Kidney glomerular epithelial cell (primary cell): ENCODE measurements around the gene TRIP11.

Experiments
- DNase-seq: peaks from one replicate; lab custom pipeline; 2025; lab: John Stamatoyannopoulos, UW

TRIP11 gene

DNA sequence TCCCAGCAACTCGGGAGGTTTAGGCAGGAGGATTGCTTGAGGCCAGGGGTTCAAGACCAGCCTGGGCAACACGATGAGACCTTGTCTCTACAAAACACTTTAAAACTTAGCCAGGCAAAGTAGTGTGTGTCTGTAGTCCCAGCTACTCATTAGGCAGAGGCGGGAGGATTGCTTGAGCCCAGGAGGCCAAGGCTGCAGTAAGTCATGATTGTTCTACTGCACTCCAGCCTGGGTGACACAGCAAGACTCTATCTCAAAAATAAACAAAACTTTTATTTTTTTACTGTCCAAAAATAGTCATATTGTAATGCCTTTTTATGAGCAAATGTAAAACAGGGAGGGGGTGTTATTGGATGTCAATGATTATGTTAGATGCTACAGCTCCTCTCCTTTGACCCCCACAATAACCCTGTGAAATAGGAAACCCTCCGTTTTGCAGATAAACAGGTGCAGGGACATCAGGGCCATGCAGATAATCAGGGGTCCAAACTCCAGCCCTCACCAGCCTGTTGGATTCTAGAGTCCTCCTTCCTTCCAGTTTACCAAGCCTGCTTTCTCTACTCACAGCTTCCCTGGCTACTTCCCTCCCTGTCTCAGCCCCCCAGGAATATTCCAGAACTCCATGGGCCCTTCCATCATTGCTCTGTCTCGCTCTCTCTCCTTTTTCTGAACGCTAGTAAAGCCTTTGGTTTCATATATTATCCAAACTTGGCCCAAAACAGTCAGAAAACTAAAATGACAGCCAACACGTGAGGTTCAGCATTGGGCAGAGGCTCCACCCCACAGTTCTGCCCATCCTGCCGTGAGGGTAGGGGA lies 86.5 kb downstream of the TRIP11 start:
- no peak for DNase-seq

DNA sequence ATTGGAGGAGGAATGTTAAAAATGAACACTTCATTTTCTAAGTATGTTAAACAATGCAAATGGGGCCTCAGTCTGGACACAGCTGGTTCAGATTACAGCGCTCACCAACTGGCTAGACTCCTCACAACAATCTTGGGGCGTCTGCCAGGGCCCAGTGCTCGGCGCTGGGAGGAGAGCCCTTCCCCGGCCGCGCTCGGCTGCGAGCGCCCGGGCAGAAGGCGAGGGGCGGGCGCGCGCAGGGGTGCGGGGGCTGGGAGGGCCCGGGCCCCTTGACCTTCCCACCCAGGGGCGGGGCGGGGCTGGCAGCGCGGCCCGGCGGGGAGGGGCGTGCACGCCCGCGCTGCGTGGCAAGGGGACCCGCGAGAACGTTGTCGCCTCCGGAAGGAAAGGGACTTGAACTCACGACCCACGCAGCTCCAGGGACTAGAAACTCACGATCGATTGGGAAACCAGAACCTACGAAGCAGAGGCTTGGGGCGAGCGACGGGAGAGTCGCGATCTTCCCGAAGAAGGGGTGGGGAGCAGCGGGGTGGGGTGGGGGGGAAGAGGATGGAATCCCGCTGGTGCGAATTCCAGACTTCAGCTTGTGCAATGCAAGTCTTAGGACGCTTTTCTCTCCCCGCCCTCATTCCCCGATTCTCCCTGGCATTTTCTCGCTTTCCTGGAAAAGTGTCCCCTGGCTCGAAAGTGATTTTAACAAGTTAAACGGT lies 92.2 kb downstream of the TRIP11 start, which contains the start of gene FBLN5:
TSS of gene FBLN5 (minus strand) at position 220 of the 710 bp plus-strand sequence. CDS start 465 bp downstream, outside the sequence.
- peak; percentile 23 for DNase-seq

DNA sequence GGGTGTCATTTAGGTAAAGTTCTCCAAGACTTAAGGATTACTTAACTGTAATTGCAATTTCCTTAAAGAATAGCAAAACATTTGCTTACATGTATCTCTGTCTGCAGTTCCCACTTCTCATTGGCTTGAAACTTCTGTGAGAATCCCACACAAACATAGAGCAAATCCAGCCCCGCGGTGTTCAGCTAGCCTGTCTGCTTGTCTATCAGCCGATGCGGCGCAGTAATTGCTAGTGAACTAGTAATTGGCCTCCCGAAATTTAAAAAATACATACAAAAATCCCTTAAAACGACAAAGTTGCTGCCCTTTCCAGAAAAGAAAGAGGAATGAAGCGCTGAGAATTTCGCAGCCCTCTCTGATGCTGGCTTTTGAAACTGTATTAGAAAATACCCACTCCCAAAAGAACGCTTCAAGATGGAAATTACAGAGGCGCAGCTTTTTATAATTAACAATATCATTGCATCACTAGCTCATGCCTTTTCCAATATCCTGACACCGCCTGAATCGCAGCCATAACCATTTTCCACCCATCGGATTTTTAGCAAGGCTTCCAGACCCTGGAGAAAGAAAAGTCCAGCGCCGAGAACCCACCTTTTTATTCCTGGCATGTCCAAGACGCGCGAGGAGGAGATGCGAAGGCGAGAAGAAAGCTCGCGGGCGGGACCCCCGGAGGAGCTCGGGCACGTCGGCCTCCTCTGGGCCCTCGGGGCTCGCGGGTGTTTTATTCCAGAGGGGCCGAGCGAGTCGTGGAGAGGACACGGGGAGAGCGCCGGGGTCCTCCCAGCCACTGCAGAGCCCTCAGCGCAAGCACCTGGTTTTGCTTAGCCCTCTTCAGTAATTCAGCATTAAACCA lies 93.0 kb downstream of the TRIP11 start:
- DNase-seq, result no peak

DNA sequence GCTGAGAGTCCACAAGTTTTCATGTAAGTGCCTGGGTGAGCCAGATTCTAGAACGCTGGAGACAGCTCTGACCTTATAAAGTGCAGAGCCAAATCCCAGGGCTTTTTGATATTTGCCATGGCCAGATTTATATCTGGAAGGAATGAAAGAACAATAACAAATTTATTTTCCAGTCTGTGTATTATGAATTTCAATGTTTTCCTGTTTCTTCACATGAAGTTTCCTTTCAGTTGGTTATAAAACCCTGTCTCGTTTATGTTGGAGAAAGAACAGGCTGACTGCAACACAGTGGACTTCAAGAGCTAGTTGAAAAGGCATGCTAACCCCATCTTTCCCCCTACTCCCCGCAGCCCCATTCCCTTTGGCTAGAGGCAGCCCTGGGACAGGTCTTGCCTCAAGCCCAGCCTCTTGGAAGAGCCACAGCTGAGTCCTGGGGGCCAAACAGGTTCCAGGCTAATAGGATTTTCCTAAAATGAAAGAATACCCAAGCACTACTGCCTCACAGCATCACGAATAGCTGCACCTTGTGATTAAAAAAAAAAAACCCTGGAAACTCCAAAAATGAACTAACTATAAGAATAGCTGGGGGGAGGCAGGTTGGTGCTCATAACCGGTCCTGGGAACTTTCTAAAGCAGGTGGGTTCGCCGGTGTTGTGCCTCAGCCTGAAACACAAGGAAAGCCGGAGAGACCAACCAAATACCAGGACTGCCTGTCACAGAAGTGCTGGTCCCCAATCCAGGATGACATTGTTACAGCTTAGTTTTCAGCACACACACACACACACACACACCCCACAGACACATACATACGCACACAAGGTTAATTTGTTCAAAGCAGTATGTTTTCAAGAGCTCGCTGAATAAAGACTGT lies 93.9 kb downstream of the TRIP11 start:
- no peak for DNase-seq

DNA sequence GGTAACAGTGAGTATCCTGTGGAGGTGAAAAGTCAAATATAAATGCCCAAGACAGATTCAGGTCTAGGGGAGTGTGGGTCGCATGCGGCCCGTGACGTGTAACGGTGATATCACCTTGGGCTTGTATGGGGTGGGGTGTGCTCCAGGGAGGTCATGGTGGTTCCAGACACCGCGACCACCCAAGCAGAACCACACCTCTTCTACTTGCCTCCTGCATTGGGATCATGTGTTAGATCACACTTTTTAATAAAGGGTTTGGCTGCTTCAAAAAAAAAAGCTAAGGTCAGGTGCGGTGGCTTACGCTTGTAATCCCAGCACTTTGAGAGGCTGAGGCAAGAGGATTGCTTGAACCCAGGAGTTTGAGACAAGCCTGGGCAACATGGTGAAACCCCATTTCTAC lies 96.9 kb downstream of the TRIP11 start:
- DNase-seq, result no peak

DNA sequence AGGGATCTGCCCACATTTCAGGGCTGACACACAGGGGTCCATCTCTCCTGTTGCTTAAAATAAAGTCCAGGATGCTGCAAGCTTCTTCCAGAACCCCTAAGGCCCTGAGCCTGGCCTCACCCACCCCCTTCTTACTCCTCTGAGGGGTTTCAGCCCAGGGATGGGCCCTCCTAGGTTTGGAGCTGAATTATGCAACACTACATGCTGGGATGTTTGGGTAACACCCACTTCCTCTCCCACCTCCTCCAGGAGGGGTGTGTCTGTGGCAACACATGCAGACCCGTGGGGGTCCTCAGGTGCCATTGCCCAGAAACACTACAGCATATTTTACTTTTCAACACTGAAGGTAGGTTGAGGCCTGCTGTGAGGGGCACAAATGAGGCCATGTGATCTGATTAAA lies 97.7 kb downstream of the TRIP11 start:
- no peak for DNase-seq

DNA sequence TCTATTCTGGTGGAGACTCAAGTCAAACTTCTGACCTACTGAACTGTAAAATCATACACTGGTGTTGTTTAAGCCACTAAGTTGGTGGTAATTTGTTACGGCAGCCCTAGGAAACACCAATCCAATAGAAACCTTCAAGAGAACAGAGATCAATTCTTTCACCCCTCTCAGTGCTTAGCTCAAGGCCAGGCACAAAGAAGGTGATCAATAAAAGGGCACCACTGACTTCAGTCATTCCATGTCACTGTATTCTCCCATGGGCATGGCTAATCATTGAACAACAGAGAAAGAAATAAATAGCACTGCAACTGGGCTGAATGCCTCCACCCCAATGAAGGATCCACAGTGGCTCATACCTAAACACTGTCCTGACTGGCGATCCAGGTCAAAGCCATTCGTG lies 99.7 kb downstream of the TRIP11 start:
- DNase-seq, result no peak

DNA sequence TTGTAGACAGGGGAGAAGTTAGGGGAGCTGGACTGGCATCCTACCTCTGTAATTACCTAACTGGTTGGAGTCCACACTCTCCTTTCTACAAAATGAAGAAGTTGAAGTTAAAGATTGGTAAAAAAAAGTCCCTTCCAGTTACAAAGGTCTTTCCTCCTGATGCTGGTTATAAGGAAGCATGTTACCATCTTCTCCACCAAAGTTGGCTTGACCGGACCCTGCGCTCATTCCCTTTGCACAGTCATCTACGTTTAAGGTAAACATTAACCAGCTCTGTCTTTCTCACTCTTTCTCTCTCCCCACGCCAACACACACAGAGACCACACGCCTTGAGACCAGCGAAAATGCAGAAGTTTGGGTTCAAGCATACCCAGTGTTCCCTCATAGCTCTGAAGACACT lies 104.3 kb downstream of the TRIP11 start:
- DNase-seq, result no peak

DNA sequence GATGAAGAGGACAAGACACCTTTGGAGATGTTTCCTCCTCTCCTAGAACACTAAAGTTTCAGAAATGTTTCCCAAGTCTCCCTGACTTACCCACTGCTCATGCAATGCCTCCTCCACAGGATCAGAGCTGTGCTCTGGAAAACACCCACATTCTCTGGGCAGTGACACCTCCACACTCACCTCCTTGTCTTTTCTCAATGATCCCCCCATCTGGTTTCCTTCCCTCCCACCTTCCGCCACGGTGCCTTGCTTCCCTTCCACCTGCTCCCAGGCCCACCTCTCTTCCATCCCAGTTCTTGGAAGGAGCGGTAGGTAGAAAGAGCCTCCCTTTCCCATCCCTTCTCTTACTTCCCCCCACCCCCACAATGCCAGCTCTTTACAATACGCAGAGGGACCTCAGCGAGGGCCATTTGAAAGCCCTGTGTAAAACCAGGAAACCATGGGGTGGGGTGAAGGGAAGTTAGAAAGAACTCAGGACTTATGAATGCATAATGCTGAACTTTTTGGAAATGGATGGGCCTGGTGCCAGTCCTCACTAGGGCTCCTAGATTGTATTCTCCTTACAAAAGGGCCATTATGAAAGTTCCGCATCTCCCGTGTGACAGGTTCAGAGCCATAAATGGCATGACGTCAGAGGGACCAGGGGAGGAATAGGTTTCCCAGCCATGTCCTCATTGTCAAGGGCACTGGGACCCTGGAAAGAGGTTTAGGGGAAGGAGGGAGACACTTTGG lies 105.1 kb downstream of the TRIP11 start:
- no peak for DNase-seq

DNA sequence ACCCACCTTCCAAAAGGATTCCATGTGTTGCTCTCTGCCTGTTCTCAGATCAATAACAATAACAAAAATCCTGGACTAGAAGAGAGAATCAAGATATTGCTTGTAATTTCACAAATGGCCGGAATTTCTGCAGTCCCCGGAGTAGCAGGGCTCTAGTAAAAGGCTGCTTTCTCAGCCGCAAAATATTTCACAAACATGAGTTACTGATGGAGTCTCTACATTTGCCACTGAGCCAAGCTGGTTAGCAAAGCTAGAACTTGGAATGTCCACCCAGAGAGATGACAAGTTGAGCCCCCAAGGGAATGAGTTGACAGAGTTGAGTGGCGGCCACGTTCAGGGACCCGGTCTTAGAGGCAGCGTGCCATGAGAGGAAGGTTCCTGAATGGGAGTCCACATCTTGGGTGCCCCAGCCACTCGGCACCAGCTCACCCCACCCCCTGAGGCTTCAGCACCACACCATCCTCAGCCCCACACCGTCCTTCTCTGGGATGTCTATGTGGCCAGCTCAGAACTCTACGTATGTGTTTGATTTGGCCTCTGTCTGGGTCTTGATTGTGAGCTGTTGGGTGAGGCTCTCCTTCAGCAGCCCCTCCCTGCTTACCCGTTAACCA lies 108.3 kb downstream of the TRIP11 start:
- no peak for DNase-seq

DNA sequence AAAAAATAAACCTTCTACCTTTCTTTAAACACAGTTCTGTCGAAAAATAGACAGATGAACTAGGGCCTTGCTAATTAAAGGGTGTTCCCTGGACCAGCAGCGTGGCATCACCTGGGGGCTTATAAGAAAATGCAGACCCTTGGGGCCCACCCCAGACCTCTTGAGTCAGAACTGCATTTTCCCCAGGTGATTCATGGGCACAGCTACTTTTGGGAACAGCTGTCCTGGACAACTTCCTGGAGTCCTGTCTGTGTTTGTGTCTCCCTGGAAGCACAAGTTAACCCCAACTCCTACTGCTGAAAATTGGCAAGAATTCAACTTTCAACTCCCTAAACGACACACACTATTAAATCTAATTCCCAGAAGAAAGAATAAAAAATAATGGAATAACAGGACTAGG lies 110.2 kb downstream of the TRIP11 start:
- peak; percentile 4 for DNase-seq

DNA sequence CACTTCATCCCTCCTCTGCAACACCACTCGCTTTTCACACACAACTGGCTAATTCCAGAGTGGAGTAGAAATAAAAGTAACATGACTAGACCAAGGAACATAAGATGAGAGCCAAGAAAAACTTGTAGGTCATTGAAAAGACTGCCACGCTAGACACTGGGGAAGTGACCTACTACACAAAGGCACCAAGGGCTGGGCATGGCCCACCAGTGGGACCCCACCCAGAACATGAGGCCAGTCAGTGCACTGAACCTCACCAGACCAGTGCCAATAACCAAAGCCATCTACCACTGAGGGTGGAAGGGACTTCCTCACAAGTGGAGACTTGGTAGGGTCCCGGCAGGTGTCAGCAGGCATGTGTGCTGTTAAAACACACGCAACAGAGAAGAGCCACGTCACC lies 112.1 kb downstream of the TRIP11 start:
- DNase-seq, result no peak

DNA sequence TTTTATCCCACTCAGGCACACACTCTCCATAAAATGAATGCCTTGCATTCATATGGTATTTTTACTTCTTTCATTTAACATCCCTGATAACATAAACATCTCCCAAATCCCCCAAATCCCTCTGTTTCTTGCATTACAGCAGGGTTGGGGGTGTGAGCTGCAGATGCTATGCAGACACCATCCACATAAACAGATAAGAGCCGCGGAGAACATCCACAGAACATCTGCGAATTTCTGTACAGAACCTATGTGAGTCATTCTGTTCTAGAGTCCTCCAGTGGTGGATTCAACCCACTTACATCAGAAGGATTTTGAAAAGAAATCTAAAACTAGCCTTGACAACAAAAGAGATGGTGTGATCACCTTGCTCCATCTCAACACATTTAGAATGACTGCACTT lies 112.7 kb downstream of the TRIP11 start:
- DNase-seq, result no peak

DNA sequence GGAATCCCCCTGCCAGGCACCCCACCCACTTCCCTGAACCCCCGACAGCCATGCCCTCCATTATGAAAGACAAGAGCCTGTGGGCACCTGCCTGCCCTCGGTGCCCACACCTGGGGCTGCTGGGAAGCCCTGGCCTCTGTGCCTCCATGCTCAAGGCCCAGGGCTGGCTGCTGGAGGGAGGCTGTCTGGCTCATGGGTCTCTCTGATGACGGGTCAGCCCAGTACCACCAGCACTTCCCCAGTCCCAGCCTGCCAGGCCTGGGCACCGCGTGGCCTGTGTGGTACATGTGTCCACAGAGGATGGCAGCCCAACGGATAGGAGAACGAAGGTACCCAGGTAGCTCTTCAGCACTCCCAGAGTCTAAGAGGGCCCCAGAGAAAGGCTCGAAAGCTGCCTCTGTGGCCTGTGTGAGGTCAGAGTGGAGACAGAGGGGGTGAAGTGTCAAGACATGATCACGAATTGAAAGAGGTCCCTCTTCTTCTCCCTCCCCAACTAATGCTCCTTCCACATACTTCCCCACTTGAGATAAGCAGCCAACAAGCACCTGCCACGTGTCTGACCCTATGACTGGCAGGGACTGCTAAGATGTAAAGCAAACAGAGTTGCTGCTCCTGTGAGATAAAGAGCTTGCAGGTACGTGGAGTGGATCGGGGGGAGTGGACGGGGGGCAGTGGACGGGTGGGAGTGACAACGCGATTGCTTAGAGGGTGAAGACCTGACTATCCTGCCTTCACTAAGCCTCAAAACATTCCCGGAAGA lies 113.5 kb downstream of the TRIP11 start:
- DNase-seq, result no peak

DNA sequence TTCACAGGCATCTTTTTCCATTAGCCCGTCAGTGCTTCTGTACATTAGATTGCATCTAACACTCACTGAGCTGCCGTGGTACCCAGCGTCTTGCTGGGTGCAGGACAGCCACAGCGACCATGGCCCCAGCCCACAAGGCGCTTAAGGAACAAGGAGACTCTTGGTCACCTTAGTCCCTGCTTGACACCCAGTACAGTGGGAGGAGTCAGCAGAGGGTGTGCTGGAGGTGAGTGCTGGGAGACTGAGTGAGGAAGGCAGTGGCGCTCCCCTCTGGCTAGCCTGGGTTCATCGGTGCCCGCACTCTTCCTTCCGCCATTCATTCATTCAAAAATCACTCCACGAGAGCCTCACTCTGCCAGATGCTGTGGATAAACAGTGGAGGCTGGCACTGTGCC lies 114.1 kb downstream of the TRIP11 start:
- no peak for DNase-seq

DNA sequence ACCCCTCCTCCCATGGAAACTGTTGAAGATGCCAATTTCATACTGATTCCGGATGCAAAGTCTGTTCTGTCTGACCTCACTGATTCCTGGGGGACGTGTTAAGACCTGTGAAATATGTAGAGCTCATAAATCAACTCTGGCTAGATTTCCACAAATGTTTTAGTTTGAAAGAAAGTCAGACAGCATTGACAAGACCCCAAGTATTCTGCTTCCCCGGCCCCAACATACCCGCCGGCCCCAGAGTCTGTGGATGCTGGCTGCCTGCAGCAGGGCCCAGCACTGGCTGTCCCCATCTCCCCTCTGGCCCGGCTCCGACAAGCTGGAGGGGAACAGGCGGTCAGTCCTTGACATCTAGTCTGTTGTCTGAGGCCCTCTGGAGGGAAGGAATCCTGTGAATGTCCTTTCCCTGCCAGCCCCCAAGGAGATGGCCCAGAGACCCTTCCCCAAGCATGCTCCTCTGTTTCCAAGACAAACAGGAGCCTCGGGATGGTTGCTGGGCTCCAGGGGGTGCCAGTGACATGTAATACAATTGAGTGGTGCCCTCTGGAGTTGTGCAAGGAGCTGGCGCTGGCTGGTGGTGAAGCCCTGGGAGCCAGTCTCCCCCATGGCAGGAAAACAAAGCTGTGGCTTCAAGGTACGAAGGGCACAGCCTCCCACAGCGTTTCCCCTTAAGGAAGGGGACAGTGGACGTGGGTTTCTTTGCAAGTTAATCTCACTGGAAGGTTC lies 114.7 kb downstream of the TRIP11 start:
- no peak for DNase-seq

DNA sequence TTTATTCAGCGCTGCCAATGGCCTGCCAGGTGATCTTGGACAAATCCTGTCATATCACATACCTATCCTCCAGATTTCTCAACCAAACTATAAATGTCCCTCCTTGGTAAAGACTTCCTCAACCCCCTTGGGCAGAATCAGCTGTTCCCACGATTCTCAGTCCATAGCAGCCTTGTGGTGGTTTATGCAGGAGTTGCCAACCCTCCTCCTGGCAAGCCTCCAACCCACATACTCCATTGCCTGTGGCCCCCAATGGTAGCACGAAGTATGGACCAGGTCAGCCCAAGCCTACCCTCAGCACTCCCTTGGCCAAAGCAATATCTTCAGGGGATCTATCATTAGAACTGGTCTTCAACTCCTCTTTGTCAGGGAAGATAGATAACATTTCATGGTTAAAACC lies 119.3 kb downstream of the TRIP11 start:
- no peak for DNase-seq

DNA sequence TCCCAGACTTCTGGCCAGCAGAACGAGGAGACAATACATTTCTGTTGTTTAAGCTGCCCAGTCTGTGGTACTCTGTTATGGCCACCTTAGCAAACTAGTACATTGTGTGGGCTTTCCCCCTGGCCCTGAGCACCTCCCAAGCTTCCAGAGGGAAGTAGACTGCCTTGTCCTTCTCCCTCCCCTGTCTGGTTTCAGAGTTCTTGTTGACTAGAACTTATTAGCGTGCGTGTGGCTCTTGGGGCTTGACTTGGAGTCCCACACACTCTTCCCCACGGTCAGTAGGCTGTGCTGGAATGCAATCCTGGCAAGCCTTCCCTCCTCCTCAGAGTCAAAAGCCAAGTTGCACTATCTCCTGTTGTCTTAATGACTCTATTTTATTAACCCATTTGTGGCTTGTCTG lies 120.0 kb downstream of the TRIP11 start:
- no peak for DNase-seq
